HCT116 (cell line): ENCODE measurements around the gene ESYT3.
"Not testable (repeated sequence)": the region's sequence is repeated elsewhere in the genome, so short reads cannot be mapped to it uniquely, and the experiment has no call there.

Experiments used
- CEBPB ChIP-seq: IDR thresholded peaks from 2 replicates; pipeline ENCODE4 v1.6.1; 2012; ENCODE audit warnings: low read depth
- EZH2 ChIP-seq: fragments of 200-600 bp; sonication (generic); IDR thresholded peaks from 2 replicates; pipeline ENCODE4 v1.6.1; 2017; ENCODE audit warnings: antibody characterized with exemption, mixed run types
- EZH2phosphoT487 ChIP-seq: fragments of 200-600 bp; IDR thresholded peaks from 2 replicates; pipeline ENCODE4 v1.6.1; 2018; ENCODE audit warnings: antibody characterized with exemption, borderline replicate concordance
- FOSL1 ChIP-seq: IDR thresholded peaks from 2 replicates; pipeline ENCODE4 v1.6.1; 2012; ENCODE audit warnings: low read depth
- JUND ChIP-seq: IDR thresholded peaks from 2 replicates; pipeline ENCODE4 v1.6.1; 2012
- POLR2A ChIP-seq: IDR thresholded peaks from 2 replicates; pipeline ENCODE4 v1.7.0; 2011; ENCODE audit warnings: borderline replicate concordance; ENCODE audit not compliant: insufficient read depth, insufficient read length; ENCODE audit errors: extremely low read depth
- POLR2AphosphoS5 ChIP-seq: IDR thresholded peaks from 2 replicates; pipeline ENCODE4 v1.6.1; 2011; ENCODE audit warnings: mild to moderate bottlenecking, low read depth, low read length, moderate library complexity
- RAD21 ChIP-seq: IDR thresholded peaks from 2 replicates; pipeline ENCODE4 v1.6.1; 2012; ENCODE audit warnings: low read depth, mild to moderate bottlenecking
- SIN3A ChIP-seq: IDR thresholded peaks from 2 replicates; pipeline ENCODE4 v1.6.1; 2012; ENCODE audit warnings: low read depth
- SP1 ChIP-seq: IDR thresholded peaks from 2 replicates; pipeline ENCODE4 v1.6.1; 2012; ENCODE audit warnings: low read depth
- TF ChIP-seq, protein P1 (sequence below), 3 experiments: fragments of 200-600 bp in 1 of 3; sonication (generic) in 1 of 3; IDR thresholded peaks in 2 of 3; conservative IDR thresholded peaks in 1 of 3; 2 replicates each; pipeline ENCODE4 v1.5.1; 2012 to 2017; ENCODE audit warnings: low read depth in 2 of 3, low read length in 2 of 3, antibody characterized with exemption in 1 of 3, borderline replicate concordance in 1 of 3, control low read depth in 1 of 3, mild to moderate bottlenecking in 1 of 3, mixed read lengths in 1 of 3, mixed run types in 1 of 3, moderate library complexity in 1 of 3; ENCODE audit not compliant: insufficient read depth in 1 of 3
- TF ChIP-seq, protein P2 (sequence below): IDR thresholded peaks from 2 replicates; pipeline ENCODE4 v1.6.1; 2012; ENCODE audit warnings: low read depth

DNA sequence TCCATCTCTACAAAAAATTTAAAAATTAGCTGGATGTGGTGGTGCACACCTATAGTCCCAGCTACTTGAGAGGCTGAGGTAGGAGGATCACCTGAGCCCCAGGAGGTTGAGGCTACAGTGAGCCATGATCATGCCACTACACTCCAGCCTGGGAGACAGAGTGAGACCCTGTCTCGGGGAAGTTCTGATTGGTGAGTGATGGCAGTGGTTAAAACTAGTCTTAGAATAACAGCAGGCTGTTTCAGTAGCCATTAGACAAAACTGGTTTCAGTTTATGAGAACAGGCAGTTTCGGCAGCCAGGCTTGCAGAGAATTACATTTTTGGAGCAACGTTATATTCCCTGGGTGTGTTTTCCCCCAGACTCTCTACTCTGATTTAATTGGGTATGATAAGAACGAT, 18.2 kb upstream of the ESYT3 start:
- TF ChIP-seq POLR2A, SIN3A, POLR2AphosphoS5, FOSL1, EZH2, SP1, EZH2phosphoT487, RAD21, JUND, CEBPB: not testable (repeated sequence)
- TF ChIP-seq, protein P1, sequence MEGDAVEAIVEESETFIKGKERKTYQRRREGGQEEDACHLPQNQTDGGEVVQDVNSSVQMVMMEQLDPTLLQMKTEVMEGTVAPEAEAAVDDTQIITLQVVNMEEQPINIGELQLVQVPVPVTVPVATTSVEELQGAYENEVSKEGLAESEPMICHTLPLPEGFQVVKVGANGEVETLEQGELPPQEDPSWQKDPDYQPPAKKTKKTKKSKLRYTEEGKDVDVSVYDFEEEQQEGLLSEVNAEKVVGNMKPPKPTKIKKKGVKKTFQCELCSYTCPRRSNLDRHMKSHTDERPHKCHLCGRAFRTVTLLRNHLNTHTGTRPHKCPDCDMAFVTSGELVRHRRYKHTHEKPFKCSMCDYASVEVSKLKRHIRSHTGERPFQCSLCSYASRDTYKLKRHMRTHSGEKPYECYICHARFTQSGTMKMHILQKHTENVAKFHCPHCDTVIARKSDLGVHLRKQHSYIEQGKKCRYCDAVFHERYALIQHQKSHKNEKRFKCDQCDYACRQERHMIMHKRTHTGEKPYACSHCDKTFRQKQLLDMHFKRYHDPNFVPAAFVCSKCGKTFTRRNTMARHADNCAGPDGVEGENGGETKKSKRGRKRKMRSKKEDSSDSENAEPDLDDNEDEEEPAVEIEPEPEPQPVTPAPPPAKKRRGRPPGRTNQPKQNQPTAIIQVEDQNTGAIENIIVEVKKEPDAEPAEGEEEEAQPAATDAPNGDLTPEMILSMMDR (IDR thresholded peaks at IDR 0.05 in 2 of 3, conservative IDR thresholded peaks at IDR 0.05 in 1 of 3; ENCODE audit: borderline replicate concordance in 1 of 3, insufficient read depth in 1 of 3, low read depth in 2 of 3, low read length in 2 of 3): not testable (repeated sequence)
- TF ChIP-seq, protein P2, sequence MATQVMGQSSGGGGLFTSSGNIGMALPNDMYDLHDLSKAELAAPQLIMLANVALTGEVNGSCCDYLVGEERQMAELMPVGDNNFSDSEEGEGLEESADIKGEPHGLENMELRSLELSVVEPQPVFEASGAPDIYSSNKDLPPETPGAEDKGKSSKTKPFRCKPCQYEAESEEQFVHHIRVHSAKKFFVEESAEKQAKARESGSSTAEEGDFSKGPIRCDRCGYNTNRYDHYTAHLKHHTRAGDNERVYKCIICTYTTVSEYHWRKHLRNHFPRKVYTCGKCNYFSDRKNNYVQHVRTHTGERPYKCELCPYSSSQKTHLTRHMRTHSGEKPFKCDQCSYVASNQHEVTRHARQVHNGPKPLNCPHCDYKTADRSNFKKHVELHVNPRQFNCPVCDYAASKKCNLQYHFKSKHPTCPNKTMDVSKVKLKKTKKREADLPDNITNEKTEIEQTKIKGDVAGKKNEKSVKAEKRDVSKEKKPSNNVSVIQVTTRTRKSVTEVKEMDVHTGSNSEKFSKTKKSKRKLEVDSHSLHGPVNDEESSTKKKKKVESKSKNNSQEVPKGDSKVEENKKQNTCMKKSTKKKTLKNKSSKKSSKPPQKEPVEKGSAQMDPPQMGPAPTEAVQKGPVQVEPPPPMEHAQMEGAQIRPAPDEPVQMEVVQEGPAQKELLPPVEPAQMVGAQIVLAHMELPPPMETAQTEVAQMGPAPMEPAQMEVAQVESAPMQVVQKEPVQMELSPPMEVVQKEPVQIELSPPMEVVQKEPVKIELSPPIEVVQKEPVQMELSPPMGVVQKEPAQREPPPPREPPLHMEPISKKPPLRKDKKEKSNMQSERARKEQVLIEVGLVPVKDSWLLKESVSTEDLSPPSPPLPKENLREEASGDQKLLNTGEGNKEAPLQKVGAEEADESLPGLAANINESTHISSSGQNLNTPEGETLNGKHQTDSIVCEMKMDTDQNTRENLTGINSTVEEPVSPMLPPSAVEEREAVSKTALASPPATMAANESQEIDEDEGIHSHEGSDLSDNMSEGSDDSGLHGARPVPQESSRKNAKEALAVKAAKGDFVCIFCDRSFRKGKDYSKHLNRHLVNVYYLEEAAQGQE: not testable (repeated sequence)
